HepG2 (cell line): ENCODE data around the gene SLC26A9. TPM values are rescaled to one million over a fixed set of nuclear protein-coding genes. Genes with fewer than 3 reads are reported as not detected.

Experiments
- ATAC-seq: fragments of 200-7000 bp; cut with Tn5 transposase; 3 replicates; pipeline ENCODE4 v1.9.1; 2020; ENCODE audit warnings: mild to moderate bottlenecking, moderate library complexity
- BruUV-seq: library from RNA; stranded (reverse); fragments of 400-500 nt; replicated peaks from 2 replicates; lab custom pipeline; 2021; lab: Mats Ljungman, UMichigan
- CTCF ChIA-PET: fragments of 300-600 bp; formaldehyde crosslinking; extraction: SDS; loops from one replicate; lab custom pipeline; 2021; ENCODE audit warnings: low total read pairs, inconsistent platforms, low intra/inter-chr PET ratio; lab: Yijun Ruan, JAX
- POLR2A ChIA-PET: fragments of 350-600 bp; sonication (Branson Sonifier 250); formaldehyde crosslinking; loops from one replicate; lab custom pipeline; 2020; ENCODE audit warnings: antibody characterized with exemption, inconsistent platforms; lab: Yijun Ruan, JAX
- DNase-seq: peaks from one replicate; pipeline ENCODE4 v3.0.0-alpha.2; 2015; ENCODE audit warnings: low spot score
- FAIRE-seq: peaks from 3 replicates; lab custom pipeline; 2011; peaks lifted over from hg19 to GRCh38; lab: Jason Lieb, UNC
- H2AFZ ChIP-seq: one replicate; pipeline ENCODE4 v1.6.1; 2011; ENCODE audit warnings: low read length, inconsistent platforms
- H3K27ac ChIP-seq: fragments of 300-600 bp; 3 replicates; pipeline ENCODE4 v1.8.0; 2011; ENCODE audit warnings: mixed run types, mild to moderate bottlenecking, mixed read lengths, low read length, inconsistent platforms; ENCODE audit not compliant: insufficient read depth; ENCODE audit errors: extremely low read length
- H3K27me3 ChIP-seq, 2 experiments: fragments of 200-600 bp in 1 of 2; 2 replicates in 1 of 2; 3 replicates in 1 of 2; pipeline versions ENCODE4 v1.6.0 to v1.8.0; 2011; ENCODE audit warnings: low read length in 2 of 2, mild to moderate bottlenecking in 2 of 2, moderate library complexity in 2 of 2, inconsistent platforms in 1 of 2; ENCODE audit not compliant: insufficient read depth in 2 of 2, control insufficient read depth in 1 of 2
- H3K36me3 ChIP-seq, 2 experiments: fragments of 200-600 bp in 1 of 2; replicated peaks in 1 of 2; 2 replicates in 1 of 2; 3 replicates in 1 of 2; pipeline versions ENCODE4 v1.5.1 to v1.8.0; 2011; ENCODE audit warnings: low read length in 2 of 2, inconsistent platforms in 1 of 2; ENCODE audit not compliant: insufficient read depth in 2 of 2, control insufficient read depth in 1 of 2
- H3K4me1 ChIP-seq: 2 replicates; pipeline ENCODE4 v1.5.1; 2012; ENCODE audit warnings: low read length, inconsistent platforms; ENCODE audit not compliant: insufficient read depth
- H3K4me2 ChIP-seq: 2 replicates; pipeline ENCODE4 v1.6.0; 2011; ENCODE audit warnings: low read depth, low read length, inconsistent platforms
- H3K4me3 ChIP-seq, 3 experiments: fragments of 200-600 bp in 1 of 3; sonication (generic), shearing (Covaris generic) in 1 of 3; replicated peaks in 1 of 3; 2 replicates each; pipeline ENCODE4 v1.5.1; 2011 to 2016; ENCODE audit warnings: low read length in 3 of 3, inconsistent platforms in 2 of 3, low read depth in 2 of 3, mild to moderate bottlenecking in 2 of 3, control low read depth in 1 of 3, mixed read lengths in 1 of 3; ENCODE audit not compliant: insufficient read depth in 1 of 3
- H3K79me2 ChIP-seq: one replicate; pipeline ENCODE4 v1.6.1; 2011; ENCODE audit warnings: low read length, inconsistent platforms; ENCODE audit not compliant: insufficient read depth
- H3K9ac ChIP-seq: 2 replicates; pipeline ENCODE4 v1.6.0; 2011; ENCODE audit warnings: mild to moderate bottlenecking, low read depth, low read length, inconsistent platforms; ENCODE audit not compliant: insufficient read depth
- H3K9me3 ChIP-seq: 2 replicates; pipeline ENCODE4 v1.5.1; 2012; ENCODE audit warnings: mild to moderate bottlenecking, low read length
- H4K20me1 ChIP-seq: 2 replicates; pipeline ENCODE4 v1.6.0; 2011; ENCODE audit warnings: inconsistent platforms, mild to moderate bottlenecking, low read length, moderate library complexity; ENCODE audit not compliant: insufficient read depth
- AFF4 ChIP-seq: sonication (generic); formaldehyde crosslinking; IDR thresholded peaks from 2 replicates; pipeline ENCODE4 v1.4.0; 2020; ENCODE audit warnings: missing genetic modification reagents
- ARID2 ChIP-seq: sonication (generic); formaldehyde crosslinking; IDR thresholded peaks from 2 replicates; pipeline ENCODE4 v1.8.1; 2022; ENCODE audit warnings: mild to moderate bottlenecking, missing genetic modification reagents, borderline replicate concordance
- EHMT2 ChIP-seq: fragments of 200-600 bp; sonication (generic); IDR thresholded peaks from 2 replicates; pipeline ENCODE4 v1.7.0; 2017; ENCODE audit warnings: antibody characterized with exemption, low read depth, low read length, borderline replicate concordance
- KDM1A ChIP-seq: IDR thresholded peaks from 2 replicates; pipeline ENCODE4 v1.6.1; 2016; ENCODE audit warnings: missing compliant biosample characterization
- PITX1 ChIP-seq: sonication (generic); formaldehyde crosslinking; IDR thresholded peaks from 2 replicates; pipeline ENCODE4 v1.5.1; 2020; ENCODE audit warnings: mild to moderate bottlenecking, missing genetic modification reagents
- TCF12 ChIP-seq, 2 experiments: fragments of 450-650 bp in 1 of 2; sonication (generic) in 1 of 2; formaldehyde crosslinking in 1 of 2; IDR thresholded peaks; 2 replicates each; pipeline versions ENCODE4 v1.6.1 to v1.8.0; 2017 to 2022; ENCODE audit warnings: antibody characterized with exemption in 1 of 2, mild to moderate bottlenecking in 1 of 2, missing genetic modification reagents in 1 of 2, moderate library complexity in 1 of 2
- ZBTB33 ChIP-seq: sonication (generic); formaldehyde crosslinking; IDR thresholded peaks from 2 replicates; pipeline ENCODE4 v1.4.0; 2020; ENCODE audit warnings: missing genetic modification reagents
- ZFP37 ChIP-seq: sonication (generic); formaldehyde crosslinking; IDR thresholded peaks from 2 replicates; pipeline ENCODE4 v1.4.0; 2020; ENCODE audit warnings: missing genetic modification reagents, borderline replicate concordance
- ZKSCAN5 ChIP-seq: sonication (generic); formaldehyde crosslinking; IDR thresholded peaks from 2 replicates; pipeline ENCODE4 v1.5.1; 2020; ENCODE audit warnings: mild to moderate bottlenecking, missing genetic modification reagents
- ZNF34 ChIP-seq: sonication (generic); formaldehyde crosslinking; IDR thresholded peaks from 2 replicates; pipeline ENCODE4 v1.4.0; 2020; ENCODE audit warnings: mild to moderate bottlenecking, missing genetic modification reagents, borderline replicate concordance
- ZNF441 ChIP-seq: sonication (generic); formaldehyde crosslinking; IDR thresholded peaks from 2 replicates; pipeline ENCODE4 v1.7.0; 2021; ENCODE audit warnings: missing genetic modification reagents, borderline replicate concordance
- ZNF687 ChIP-seq: sonication (generic); formaldehyde crosslinking; IDR thresholded peaks from 2 replicates; pipeline ENCODE4 v1.5.1; 2020; ENCODE audit warnings: mild to moderate bottlenecking, missing genetic modification reagents, moderate library complexity
- ZNF691 ChIP-seq: sonication (generic); formaldehyde crosslinking; IDR thresholded peaks from 2 replicates; pipeline ENCODE4 v1.4.0; 2020; ENCODE audit warnings: missing genetic modification reagents, low read depth, mild to moderate bottlenecking, borderline replicate concordance
- WGBS: methylation state at CpG from one replicate; pipeline ENCODE4 v1.1.6; 2017; ENCODE audit warnings: low lambda C conversion rate; 5-methylcytosine and 5-hydroxymethylcytosine counted together
- in situ Hi-C: cut with HindIII; loops from 2 replicates; pipeline ENCODE4 v1.10.0; 2017; ENCODE audit warnings: low pct_unique_long_range_greater_than_20kb; ENCODE audit not compliant: extremely low pct_ligation_motif_present
- intact Hi-C: fragments of 100-400 bp; cut with micrococcal nuclease; formaldehyde crosslinking; loops from one replicate; pipeline ENCODE4 v1.10.0; 2022; ENCODE audit not compliant: unreplicated experiment
- polyA plus RNA-seq, 8 experiments: library from polyadenylated mRNA; depleted of rRNA in 3 of 8; stranded (reverse) in 7 of 8; unstranded in 1 of 8; fragments of >200 nt; fragmentation: Illumina TruSeq in 4 of 8; extraction: Trizol in 4 of 8; gene quantifications; 2 replicates each; pipeline versions ENCODE4 v1.2.1 to v1.2.3, GENCODE V29; 2011 to 2016; ENCODE audit warnings: low read depth in 4 of 8, missing spikeins in 1 of 8, mixed read lengths in 1 of 8; ENCODE audit not compliant: insufficient read depth in 1 of 8
- total RNA-seq, 5 experiments: library from RNA; depleted of rRNA; stranded (reverse); fragments of >200 nt; fragmentation: Illumina TruSeq; extraction: Trizol; gene quantifications; 2 replicates each; pipeline ENCODE4 v1.2.3, GENCODE V29; 2016; ENCODE audit warnings: low read depth in 1 of 5

Gene SLC26A9
- total and polyA plus RNA-seq, 2 of the 13 experiments (the other 11 are each of a cell fraction or from before 2014, with no cell fraction given) = 0.11 to 0.15 TPM

GRCh38 chr1:205962821-205963221 lies 19.6 kb upstream of the SLC26A9 start:
- DNase-seq (no peak), ATAC-seq (no peak), FAIRE-seq (no peak)
- H3K27me3 ChIP-seq = peaks cover 2 to 60% of the 10 kb centered on the region in 2 experiments; a peak in 3 of 5 replicates
- H3K79me2 ChIP-seq = no peaks in the 10 kb centered on the region
- no TSS peak for BruUV-seq
- no peaks in the 10 kb centered on the region for H3K4me1 ChIP-seq
- H4K20me1 ChIP-seq = no peaks in the 10 kb centered on the region
- in situ Hi-C loops (no loop called here), intact Hi-C loops (no loop called here)
- no peaks in the 10 kb centered on the region for H3K9me3 ChIP-seq
- no peak overlapping the region for H3K27ac ChIP-seq
- CTCF ChIA-PET = no interaction called here
- H3K9ac ChIP-seq = no peak overlapping the region
- no peak overlapping the region for H3K4me3 ChIP-seq
- no peaks in the 10 kb centered on the region for H3K36me3 ChIP-seq
- POLR2A ChIA-PET = no interaction called here
- H3K4me2 ChIP-seq = no peak overlapping the region
- 6% methylated on average over 3 of the region's 6 CpGs for WGBS
- no peak overlapping the region for H2AFZ ChIP-seq
- no peak for TF ChIP-seq TCF12 (IDR thresholded peaks at IDR 0.05)
- TF ChIP-seq TCF12 (CRISPR knock-in tag; IDR thresholded peaks at IDR 0.05) = no peak
- TF ChIP-seq ZNF34 (CRISPR knock-in tag) = no peak
- TF ChIP-seq ARID2 (CRISPR knock-in tag) = no peak
- TF ChIP-seq ZNF687 (CRISPR knock-in tag) = no peak
- TF ChIP-seq EHMT2 = no peak
- no peak for TF ChIP-seq AFF4
- no peak for TF ChIP-seq ZBTB33 (CRISPR knock-in tag)
- no peak for TF ChIP-seq KDM1A (CRISPR knock-in tag)
- no peak for TF ChIP-seq ZNF691
- TF ChIP-seq PITX1 (CRISPR knock-in tag) = no peak
- TF ChIP-seq ZFP37 (CRISPR knock-in tag) = no peak
- TF ChIP-seq ZKSCAN5 (CRISPR knock-in tag) = no peak
- TF ChIP-seq ZNF441 (CRISPR knock-in tag) = no peak
